Measurements from ENCODE around the gene UGCG. TPM values are rescaled to one million over a fixed set of nuclear protein-coding genes. Genes with fewer than 3 reads are reported as not detected.

UGCG gene
- total RNA-seq, 1 donor from 2014 or later: 48.1 TPM

DNA sequence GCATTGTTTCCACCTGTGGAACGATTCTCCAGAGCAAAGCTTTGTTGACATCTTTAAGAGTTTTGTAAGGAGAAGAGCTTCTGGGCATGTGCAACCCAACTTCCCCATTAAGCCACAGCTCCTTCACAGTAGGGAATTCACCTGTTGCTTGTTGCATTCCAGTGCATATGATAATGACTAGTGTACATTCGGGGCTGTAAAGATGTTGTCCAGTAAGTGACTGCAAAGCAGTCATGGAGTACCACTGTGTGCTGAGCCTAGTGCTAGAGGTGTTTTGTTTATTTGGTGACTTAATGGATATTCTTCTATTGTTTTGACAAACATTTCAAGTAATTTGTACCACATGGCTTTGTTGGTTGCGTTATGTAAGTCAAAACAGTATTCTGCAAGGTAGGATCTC is 12.8 kb downstream of the UGCG start:
- no peak overlapping the region for H3K4me3 Mint-ChIP-seq
- H3K4me1 Mint-ChIP-seq: no peaks in the 10 kb centered on the region
- H3K9ac ChIP-seq: no peak overlapping the region
- no peaks in the 10 kb centered on the region for H3K9me3 Mint-ChIP-seq
- peaks cover 97% of the 10 kb centered on the region for H3K79me2 ChIP-seq (ENCODE audit: low read depth)
- H3K27ac ChIP-seq: no peak overlapping the region
- H3K9me3 ChIP-seq (ENCODE audit: low read depth): no peaks in the 10 kb centered on the region
- peaks cover 10% of the 10 kb centered on the region for H3K36me3 Mint-ChIP-seq
- no peak for TF ChIP-seq CTCF (IDR thresholded peaks at IDR 0.05)
- no peak for TF ChIP-seq EZH2 (IDR thresholded peaks at IDR 0.05)
- TF ChIP-seq EZH2phosphoT487 (IDR thresholded peaks at IDR 0.05): no peak
- no peak for DNase-seq (ENCODE audit: low spot score)
- no peaks in the 10 kb centered on the region for H3K27me3 ChIP-seq
- H3K4me2 ChIP-seq: no peak overlapping the region
- H3F3A ChIP-seq (ENCODE audit: low read depth): no peaks in the 10 kb centered on the region
- H3K4me1 ChIP-seq: no peaks in the 10 kb centered on the region
- H3K36me3 ChIP-seq: no peaks in the 10 kb centered on the region
- H3K27me3 Mint-ChIP-seq (ENCODE audit: insufficient read depth, low read depth): peaks cover 4% of the 10 kb centered on the region
- peaks cover 80% of the 10 kb centered on the region for H4K20me1 ChIP-seq (ENCODE audit: low read depth)
- H2AFZ ChIP-seq (replicated peaks): no peak overlapping the region
- no peak overlapping the region for H3K27ac Mint-ChIP-seq
- no peak overlapping the region for H3K4me3 ChIP-seq

- Histone ChIP-seq H3K27ac (no peak overlapping the region), H3K4me1 (no peaks in the 10 kb centered on the region), H3K36me3 (peaks cover 3% of the 10 kb centered on the region), H2AFZ (replicated peaks) (no peak overlapping the region), H3K79me2 (ENCODE audit: low read depth) (peaks cover 95% of the 10 kb centered on the region), H3K4me2 (no peak overlapping the region), H3K9me3 (ENCODE audit: low read depth) (no peaks in the 10 kb centered on the region), H3F3A (ENCODE audit: low read depth) (no peaks in the 10 kb centered on the region), H3K9ac (no peak overlapping the region), H3K4me3 (no peak overlapping the region), H3K27me3 (no peaks in the 10 kb centered on the region), H4K20me1 (ENCODE audit: low read depth) (peaks cover 76% of the 10 kb centered on the region)
- Mint-ChIP-seq H3K4me3 (no peak overlapping the region), H3K36me3 (peaks cover 15% of the 10 kb centered on the region), H3K27ac (no peak overlapping the region), H3K4me1 (no peaks in the 10 kb centered on the region), H3K9me3 (no peaks in the 10 kb centered on the region), H3K27me3 (ENCODE audit: insufficient read depth, low read depth) (peaks cover 4% of the 10 kb centered on the region)
- no peak for DNase-seq (ENCODE audit: low spot score)
- TF ChIP-seq EZH2 (IDR thresholded peaks at IDR 0.05) (no peak), EZH2phosphoT487 (IDR thresholded peaks at IDR 0.05) (no peak), CTCF (IDR thresholded peaks at IDR 0.05) (no peak)
These were observed 13.8 kb downstream of the UGCG start for GRCh38 chr9:111910428-111910827.

GRCh38 chr9:111913159-111913558 is 16.5 kb downstream of the UGCG start:
- peaks cover 52% of the 10 kb centered on the region for H4K20me1 ChIP-seq (ENCODE audit: low read depth)
- H3K9ac ChIP-seq: no peak overlapping the region
- H3F3A ChIP-seq (ENCODE audit: low read depth): no peaks in the 10 kb centered on the region
- no peaks in the 10 kb centered on the region for H3K4me1 ChIP-seq
- H3K27me3 Mint-ChIP-seq (ENCODE audit: insufficient read depth, low read depth): no peaks in the 10 kb centered on the region
- no peak overlapping the region for H3K4me3 ChIP-seq
- H3K9me3 Mint-ChIP-seq: no peaks in the 10 kb centered on the region
- H3K4me2 ChIP-seq: no peak overlapping the region
- no peak overlapping the region for H3K4me3 Mint-ChIP-seq
- H3K27me3 ChIP-seq: no peaks in the 10 kb centered on the region
- H3K27ac ChIP-seq: no peak overlapping the region
- H2AFZ ChIP-seq (replicated peaks): no peak overlapping the region
- peaks cover 71% of the 10 kb centered on the region for H3K79me2 ChIP-seq (ENCODE audit: low read depth)
- no peaks in the 10 kb centered on the region for H3K4me1 Mint-ChIP-seq
- DNase-seq (ENCODE audit: low spot score): no peak
- H3K9me3 ChIP-seq (ENCODE audit: low read depth): no peaks in the 10 kb centered on the region
- H3K36me3 Mint-ChIP-seq: peaks cover 15% of the 10 kb centered on the region
- no peak overlapping the region for H3K27ac Mint-ChIP-seq
- TF ChIP-seq EZH2 (IDR thresholded peaks at IDR 0.05) (no peak), CTCF (IDR thresholded peaks at IDR 0.05) (no peak), EZH2phosphoT487 (IDR thresholded peaks at IDR 0.05) (no peak)
- peaks cover 3% of the 10 kb centered on the region for H3K36me3 ChIP-seq

All from neural progenitor cell (in vitro differentiated cells).